ENCODE results near the gene TBC1D8.
"Not testable (repeated sequence)": the region's sequence is repeated elsewhere in the genome, so short reads cannot be mapped to it uniquely, and the experiment has no call there.

TBC1D8 gene

DNA sequence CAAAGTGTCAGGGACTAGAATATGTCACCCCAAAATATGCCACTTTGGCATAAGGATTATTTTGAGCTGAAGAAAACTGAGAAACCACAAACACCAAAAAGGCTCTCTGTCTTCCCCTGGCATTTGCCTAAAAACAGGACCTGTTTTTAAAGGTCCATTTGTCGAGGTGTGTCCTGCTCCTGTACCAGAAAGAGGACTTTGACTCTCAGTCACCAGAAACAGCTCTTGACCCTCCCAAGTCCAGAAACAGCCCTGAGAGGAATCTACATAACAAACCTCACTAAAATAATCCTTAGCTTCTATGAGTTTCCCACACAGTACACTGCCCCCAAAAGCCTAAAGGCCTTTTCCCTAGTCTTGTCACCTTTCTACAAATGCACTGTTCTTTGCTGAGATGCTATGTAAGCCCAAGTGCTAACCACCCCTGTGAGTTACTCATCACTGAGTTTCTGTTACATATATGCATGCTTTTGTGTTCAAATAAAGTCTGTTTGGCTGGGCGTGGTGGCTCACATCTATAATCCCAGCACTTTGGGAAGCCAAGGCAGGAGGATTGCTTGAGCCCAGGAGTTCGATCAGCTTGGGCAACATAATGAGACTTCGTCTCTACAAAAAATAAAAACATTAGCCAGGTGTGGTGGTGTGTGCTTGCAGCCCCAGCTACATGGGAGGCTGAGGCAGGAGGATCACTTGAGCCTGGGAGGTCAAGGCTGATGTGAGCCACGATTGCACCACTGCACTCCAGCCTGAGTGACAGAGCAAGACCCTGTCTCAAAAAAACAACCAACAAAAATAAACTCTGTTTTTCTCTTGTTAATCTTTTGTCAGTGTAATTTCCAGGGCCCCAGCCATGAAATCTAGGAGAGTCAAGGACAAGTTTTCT is 93.9 kb downstream of the TBC1D8 start:
- no peak for DNase-seq

DNA sequence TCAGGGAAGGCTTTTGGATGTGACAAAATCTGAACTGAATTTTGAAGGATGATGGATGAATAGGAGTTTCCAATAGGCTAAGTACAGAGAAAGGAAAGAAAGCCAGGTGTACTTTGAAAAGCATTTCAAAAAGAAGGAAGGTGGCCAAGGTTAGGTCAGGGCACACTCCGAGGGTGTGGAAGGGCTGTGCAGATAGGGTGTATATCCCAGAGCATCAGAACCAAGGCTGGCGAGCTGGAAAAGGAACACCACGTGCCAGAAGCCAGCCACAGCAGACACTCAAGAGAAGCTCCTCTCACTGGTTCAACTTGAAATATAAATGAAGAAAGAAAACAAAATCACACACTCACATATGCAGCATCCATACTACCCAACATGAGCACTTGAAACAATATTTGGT is 98.1 kb downstream of the TBC1D8 start:
- DNase-seq: no peak

- no peak for DNase-seq
These were observed 99.0 kb downstream of the TBC1D8 start for GRCh38 chr2:101052147-101052546.

- not testable (repeated sequence) for DNase-seq
These were observed 100.3 kb downstream of the TBC1D8 start for GRCh38 chr2:101050886-101051285.

GRCh38 chr2:101048756-101049155 is 102.4 kb downstream of the TBC1D8 start:
- DNase-seq: no peak

DNA sequence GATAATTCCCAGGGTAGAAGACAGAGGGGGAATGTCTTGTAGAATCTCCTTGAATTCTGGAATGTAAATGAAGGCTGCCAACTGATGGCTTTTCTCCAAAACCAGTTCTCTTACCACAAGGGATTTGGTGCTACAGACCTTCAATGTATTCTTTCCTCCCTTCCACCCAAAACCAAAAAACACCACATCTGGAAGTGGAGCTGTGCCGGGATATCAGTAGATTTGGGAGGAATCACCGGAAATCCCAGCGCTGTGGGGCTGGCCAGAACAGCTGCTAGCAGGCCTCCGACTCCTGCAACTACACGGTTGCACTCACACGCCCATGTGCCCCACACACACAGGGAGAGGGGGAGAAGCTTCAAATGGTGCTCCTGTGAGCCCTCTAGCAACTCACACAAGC is 103.4 kb downstream of the TBC1D8 start:
- DNase-seq: no peak

DNA sequence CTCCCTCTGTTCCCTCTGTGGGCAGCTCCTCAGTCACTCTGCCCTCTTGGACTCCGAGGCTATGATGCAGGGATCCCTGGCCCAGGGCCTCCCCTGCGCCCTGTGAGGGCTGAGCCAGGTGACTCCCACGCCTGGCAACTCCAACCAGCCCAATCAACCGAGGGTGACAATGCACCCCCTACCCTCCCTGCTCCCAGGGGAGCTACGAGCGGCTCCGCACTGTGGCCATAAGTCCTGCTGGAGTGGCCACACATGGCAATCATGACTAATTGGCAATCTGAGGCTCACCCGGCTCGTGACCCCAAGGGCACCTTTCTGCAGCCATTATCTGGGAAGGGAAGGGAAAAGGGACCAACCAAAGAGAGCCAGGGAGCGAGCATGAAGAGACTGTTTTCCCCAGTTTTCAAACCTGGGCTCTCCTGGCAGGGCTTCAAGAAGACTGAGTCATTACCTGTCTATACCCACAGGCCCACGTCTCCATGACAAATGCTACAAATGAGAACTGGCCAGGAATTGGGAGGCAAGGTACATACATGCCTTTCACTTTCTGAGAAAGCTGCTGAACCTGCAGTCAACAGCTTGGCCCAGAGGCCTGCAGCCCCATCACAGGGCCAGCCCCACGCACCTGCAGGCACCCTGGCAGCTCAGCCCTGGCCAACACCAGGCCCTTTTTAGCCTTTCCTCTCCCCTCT is 104.0 kb downstream of the TBC1D8 start:
- no peak for DNase-seq

- DNase-seq: no peak
These were observed 105.9 kb downstream of the TBC1D8 start for GRCh38 chr2:101045330-101045729.

- no peak for DNase-seq
These were observed 109.8 kb downstream of the TBC1D8 start for GRCh38 chr2:101041413-101041812.

DNA sequence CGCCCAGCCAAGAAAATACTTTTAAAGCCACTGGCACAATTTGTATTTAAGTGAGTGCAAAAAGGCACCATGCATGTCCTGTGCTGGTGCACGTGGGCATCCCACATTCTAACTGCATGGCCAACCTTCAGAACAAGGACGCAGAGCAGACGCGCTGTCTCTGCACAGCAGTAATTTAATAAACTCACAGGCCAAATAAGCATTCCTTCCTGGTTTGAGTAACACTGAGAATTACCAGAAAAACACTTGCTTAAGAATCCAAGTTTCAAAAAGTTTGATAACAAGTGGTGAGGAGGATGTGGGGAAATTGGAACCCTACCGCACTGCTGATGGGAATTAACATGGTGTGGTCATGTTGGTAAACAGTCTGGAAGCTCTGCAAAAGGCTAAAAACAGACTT is 110.4 kb downstream of the TBC1D8 start:
- DNase-seq: no peak

DNA sequence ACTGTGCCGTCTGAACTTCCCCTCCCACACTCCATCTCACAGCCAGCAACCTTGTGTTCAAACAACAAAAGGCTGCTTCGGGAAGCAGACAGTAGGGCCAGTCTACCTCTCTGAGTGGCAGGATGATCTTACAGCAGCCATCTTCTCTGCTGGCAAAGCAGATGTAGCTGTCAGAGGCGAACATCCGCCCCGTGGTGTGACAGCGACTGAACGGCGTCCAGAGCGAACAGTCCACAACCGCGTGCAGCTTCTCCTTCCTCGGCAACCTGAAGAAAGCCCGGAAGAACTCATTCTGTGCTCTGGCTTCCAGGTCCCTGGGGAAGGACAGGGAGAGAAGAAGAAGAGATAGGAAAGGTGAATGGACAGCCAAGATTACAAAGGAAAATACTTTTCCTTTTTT is 111.1 kb downstream of the TBC1D8 start:
- DNase-seq: no peak

DNA sequence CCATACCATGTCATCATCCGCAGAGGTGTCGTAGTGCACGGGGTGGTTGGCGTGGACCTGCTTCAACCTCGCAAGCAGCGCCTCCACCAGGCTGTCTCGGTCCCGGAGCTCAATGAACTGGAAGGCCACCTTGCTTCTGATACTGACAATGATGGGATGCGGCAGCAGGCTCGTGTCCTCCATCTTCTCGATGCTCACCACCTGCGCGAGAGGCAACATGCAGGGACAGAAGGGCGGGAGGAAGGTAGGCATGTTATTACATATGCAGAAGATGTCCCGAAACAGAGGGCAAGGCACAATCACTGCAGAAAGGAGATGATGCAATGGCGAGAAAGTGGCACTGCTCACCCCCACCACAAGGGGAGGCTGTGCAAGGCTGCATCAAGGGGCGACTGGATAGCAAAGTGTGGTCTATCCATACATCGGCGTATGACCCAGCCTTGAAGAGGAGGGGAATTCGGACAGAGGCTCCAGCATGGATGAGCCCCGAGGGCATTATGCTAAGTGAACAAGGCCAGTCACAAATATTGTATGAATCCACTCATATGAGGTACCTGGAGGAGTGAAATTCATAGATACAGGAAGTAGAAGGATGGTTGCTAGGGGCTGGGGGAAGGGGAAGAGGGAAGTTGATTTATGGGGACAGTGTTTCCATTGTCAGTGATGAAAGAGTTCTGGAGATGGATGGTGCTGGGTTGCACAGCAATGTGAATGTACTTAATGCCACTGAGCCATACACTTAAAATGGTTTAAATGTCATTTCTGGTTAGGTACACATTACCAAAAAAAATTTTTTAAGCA is 112.5 kb downstream of the TBC1D8 start:
- DNase-seq: no peak

GRCh38 chr2:101037161-101037755 is 113.9 kb downstream of the TBC1D8 start:
- no peak for DNase-seq

GRCh38 chr2:101036562-101036961 is 114.6 kb downstream of the TBC1D8 start:
- DNase-seq: no peak

DNA sequence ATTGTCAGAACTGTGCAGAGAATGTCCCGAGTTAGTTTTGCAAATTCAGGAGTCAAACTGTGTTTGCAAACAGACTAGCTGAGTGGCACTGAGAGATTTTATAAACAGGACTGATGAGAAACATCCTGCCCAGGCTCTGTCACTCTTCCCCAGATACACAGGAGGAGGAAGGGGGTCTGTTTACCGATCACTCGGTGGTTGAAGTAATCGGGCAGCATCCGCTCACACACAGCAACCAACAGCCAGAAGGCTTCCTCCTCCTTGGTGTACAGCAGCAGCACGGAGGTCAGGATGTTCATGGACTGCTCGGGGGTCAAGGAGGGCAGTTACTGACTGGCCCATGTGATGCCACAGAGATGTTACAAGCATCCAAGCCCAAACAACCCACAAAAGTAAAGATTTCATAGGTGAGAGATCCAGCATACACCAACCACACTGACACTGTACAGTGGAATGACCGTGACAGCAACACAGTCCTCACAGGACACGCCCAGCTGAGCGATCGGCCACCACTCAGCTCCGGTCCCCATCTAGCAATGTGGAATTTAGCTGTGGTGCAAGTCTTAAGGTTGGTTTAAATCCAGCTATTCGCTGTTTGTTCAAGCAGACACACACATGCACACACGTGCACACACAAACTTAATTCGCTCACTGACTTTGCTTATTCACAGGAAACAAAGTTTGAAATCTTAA is 119.0 kb downstream of the TBC1D8 start:
- no peak for DNase-seq

GRCh38 chr2:101030866-101031554 is 120.2 kb downstream of the TBC1D8 start:
- DNase-seq: no peak

DNA sequence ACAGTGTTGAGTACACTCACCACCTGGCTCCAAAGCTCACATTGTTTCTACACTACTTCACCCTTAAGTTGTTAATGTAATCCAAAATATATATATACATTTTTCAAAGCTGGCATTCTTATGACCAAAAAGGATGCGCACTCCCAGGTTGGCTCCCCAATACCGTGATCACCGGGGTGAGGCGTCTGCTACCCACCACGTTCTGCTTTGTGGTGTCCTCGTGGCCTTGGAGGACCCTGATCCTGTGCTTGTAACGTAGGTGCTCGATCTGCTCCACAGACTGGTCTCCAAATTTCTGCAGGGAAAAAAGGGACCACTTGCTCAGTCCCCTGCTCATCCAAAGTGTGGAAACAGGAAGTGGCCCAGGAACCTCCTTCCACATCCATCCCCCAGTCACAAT is 123.3 kb downstream of the TBC1D8 start:
- DNase-seq: no peak

GRCh38 chr2:101026923-101027469 is 124.2 kb downstream of the TBC1D8 start:
- no peak for DNase-seq

DNA sequence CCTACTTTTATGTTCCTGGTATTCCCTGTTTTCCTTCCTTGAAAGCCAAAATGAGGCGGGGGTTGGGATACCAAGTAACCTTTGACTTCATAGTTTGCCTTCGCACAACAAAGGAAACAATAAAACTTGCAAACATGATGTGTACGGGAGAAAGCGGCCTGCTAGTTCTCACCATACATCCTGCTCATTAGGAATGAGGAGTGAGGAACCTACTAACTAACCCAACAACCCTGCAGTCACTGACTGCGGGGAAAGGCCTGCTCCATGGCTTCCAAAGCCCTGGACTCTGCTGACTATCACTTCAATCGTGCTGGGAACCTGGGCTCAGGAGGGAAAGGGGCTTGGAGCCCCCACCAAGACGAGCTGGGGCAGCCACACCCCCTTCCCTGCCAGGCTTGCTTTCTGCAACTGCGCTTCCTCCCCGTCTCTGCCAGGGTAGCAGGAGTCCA is 124.9 kb downstream of the TBC1D8 start:
- DNase-seq: no peak

- no peak for DNase-seq
These were observed 125.6 kb downstream of the TBC1D8 start for GRCh38 chr2:101025561-101025960.

All from CD4-positive, alpha-beta T cell treated with Interleukin-17A for 4 hours (primary cell).